HT1080 (cell line): Measurements from ENCODE around the gene SCNN1B. TPM values are rescaled to one million over a fixed set of nuclear protein-coding genes. Genes with fewer than 3 reads are reported as not detected.

Source experiments
- DNase-seq: peaks from one replicate; pipeline ENCODE4 v3.0.0-alpha.2; 2015; ENCODE audit warnings: low read depth
- total RNA-seq: library from RNA; depleted of rRNA; stranded (reverse); fragments of >200 nt; shearing (Covaris generic); gene quantifications from 2 replicates; pipeline ENCODE4 v1.2.3, GENCODE V29; 2014

The SCNN1B gene
- total RNA-seq, 1 experiment from 2014 or later: not detected

DNA sequence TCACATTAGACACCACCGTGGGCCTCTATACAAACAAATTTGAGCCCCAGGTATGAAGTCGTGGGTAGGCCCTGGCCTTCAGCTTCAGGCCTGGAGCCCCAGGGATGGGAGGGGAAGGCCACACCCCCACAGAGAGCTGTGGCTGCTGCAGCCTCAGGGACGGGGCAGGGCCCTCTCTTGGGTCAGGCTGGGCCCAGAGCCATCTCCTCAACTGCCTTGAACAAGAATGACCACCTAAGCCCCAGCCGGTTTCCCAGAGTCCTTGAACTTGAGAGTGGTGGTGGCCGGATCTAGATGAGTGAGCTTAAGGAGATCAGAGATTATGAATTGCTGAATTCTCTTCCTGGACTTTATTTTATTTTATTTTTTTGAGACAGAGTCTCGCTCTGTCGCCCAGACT, 18.6 kb downstream of the SCNN1B start:
- DNase-seq: no peak

DNA sequence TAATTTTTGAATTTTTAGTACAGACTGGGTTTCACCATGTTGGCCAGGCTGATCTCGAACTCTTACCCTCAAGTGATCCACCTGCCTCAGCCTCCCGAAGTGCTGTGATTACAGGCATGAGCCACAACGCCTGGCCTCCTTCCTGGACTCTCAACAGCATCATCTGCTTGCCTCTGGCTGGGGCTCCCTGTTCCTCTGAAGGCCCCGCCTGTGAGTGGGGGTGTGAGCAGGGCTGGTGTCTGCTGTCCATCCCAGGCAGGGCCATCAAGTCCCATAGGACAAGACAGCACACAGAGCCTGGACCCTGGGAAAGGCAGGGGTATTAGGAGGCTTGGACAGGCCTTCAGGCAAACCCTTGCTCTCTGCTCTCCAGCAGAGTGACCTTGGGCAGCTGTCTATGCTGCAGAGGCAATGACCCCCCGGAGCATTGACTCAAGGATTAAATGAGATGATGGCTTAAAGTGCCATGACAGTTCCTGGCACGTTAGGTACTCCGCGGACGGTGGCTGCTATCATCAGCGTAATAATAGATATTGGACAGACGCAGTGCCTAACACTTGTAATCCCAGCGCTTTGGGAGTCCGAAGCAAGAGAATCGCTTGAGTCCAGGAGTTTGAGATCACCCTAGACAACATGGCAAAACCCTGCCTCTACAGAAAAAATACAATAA, 19.2 kb downstream of the SCNN1B start:
- DNase-seq: no peak

DNA sequence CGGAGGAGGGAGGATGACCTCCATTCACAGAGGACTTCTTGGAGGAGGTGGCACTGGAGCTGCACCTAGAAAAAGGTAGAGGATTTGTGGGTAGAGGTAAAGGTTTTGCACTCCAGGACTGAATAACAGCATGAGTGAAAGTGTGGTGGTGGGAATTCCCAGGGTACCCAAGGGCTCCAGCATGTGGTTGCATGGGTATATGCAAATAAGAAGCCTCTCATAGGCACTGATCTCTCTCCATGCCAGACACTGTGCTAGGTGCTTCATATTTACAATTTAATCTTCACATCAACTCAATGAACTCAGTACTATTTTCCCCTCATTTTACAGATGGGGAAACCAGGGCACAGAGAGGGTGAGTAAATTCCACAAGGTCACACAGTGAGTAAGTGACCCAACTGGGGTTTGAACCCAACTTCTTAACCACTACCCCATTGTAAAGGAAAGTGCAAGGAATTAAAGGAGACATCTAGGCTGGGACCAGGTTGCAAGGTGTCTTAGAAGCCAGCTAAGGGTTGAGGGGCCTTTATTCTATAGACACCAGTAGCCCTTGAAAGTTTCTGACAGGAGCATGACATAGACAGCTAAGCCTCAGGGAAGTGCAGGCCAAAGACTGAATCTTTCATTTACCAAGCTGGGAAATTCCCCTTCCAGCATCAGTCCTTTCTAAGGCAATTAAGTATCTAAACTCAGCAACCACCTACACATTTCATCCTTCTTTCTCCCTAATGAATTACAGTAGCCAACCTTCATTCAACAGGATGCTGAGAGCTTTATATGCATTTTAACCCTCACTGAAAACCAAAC, 21.3 kb downstream of the SCNN1B start:
- no peak for DNase-seq

DNA sequence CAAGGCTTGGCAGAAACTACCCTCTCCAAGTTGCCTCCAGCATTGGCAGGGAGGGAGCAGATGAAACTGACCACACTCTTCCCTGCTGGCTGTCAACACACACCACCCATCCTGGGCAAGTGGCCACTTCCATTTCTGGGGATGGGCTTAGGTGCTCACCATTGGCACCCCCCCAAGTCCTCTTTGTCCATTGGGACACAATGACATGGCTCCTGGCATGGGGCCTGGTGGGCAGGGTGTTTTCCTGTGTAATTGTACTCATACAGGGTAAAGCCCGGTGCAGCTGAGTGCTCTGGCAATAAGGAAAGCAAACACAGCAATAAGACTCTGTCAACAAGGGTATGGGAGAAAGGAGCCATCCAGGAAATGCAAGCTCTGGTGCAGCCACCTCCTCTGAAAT, 22.6 kb downstream of the SCNN1B start:
- no peak for DNase-seq

DNA sequence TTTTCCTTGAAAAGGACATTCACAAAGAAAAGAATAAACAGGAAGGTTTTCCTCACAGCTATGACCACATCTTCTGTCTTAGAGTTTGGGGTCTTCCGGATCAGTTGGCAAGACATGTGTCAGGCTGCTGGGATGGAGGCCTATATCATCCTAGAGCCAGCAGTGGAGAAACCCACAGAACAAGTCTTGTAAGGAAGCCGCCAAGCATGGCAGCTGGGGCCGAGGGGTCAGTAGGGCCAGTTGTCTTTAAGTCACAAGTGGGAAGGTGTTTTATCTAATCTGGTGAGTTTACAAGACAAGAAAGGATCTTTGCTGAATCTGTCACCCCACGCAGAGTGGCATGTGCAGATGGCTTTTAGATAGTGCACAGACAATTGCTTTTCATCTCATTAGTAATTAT, 25.7 kb downstream of the SCNN1B start:
- DNase-seq: no peak

DNA sequence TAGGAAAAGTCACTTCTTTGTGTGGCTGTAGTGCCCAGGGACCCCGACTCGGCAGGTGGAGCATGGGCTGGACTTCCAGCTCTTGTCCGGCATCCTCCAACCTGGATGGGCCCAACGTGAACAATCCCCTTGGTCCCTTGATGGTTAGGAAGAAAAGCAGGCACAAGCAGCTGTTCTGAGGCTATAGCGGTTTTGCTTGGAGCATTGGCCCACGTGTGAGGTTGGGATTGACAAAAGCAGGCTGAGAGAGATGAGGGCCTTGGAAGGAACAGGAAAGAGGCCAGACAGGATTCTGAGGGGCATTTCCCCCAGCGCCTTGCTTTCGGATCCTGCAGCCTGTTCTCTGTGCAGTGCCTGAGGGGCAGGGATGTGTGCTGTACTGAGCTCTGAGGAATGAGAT, 28.1 kb downstream of the SCNN1B start:
- DNase-seq: no peak

DNA sequence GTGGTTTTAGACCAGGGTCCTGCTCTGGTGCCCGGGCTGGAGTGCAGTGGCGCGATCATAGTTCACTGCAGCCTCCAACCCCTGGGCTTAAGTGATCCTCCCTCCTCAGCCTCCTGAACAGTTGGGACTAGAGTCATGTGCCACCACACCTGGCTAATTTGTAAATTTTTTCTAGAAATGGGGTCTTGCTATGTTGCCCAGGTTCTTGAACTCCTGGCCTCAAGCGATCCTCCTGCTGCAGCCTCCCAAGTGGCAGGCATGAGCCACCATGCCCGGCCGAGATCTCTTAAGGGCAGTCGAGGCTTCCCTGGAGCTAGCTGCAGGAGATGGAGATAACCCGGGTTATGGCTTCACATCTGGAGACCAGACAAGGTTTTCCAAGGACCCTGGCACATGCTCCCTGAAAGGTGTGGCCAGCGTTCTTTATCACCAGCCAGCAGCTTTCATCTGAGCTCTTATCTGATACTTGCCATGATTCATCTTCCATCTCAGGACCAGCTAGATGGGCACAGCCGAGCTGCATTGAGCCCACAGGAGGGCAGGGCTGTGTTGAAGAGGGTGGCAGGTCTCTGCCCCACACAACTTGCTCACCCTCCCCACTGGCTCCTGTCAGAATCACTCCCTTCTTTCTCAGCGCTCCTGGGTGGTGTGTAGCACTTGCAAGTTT, 28.6 kb downstream of the SCNN1B start:
- no peak for DNase-seq

DNA sequence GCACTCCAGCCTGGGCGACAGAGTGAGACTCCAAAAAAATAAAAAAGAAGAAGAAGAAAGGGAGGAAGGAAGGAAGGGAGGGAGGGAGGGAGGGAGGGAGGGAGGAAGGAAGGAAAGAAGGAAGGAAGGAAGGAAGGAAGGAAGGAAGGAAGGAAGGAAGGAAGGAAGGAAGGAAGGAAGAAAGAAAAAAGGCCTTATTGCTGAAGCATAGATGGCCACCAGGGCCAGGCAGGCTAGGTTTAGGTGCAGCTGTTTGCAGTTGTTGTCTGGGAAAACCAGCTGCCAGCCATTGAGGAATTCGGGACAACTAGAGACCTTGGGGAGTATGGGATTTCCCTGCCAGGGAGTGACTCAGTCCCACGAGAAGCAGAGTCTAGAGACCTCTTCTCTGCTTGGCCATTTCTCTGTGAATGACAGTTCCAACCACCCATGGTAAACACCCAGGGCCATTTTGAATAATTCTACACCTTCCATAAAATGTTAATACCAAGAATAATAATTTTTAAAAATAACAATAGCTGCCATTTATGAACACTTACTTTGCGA, 31.0 kb downstream of the SCNN1B start:
- DNase-seq: no peak

DNA sequence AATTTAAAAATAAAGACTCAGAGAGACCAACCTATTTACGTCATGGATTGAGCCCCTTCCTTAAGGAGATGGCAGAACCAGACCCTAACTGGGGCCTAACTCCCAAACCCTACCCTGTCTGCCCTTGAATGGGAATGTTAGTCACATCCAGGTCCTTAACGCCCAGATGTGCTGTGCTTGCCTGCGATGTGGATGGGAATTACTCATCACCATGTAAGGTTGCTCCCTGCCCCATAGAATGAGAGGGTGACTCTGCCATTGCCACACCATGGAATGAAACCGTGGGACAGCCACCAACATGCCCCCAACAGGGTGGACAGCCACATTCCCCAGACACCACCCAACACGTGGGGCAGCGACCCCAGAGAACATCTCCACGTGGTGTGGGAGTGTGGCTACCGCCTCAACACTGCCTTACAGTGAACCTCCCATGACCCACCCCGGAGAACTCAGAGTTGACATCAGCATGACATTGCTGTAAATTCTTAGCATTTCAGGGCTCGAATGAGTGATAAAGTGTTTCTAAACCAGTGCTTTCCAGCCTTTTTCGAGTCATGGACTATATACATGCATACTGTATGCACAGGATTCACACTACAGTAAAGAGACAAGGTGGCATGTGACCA, 31.8 kb downstream of the SCNN1B start:
- DNase-seq: no peak

DNA sequence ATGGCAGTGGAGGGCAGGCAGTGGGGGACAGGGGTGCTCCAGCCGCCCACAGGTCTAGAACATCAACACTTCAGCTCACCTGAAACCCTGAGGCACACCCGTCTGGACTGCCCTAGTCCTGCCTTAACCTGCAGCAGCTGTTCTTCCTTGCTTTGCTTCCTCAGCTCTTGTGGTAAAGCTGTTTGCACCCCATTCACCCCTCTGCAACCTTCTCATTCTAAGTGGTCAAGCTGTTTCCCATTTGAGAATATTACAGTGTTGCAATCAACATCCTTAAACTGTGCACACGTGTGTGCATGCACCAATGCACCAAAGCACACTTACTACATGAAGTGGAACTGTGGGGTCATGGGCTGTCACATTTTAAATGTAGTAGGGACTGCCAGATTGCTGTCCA, 32.4 kb downstream of the SCNN1B start:
- DNase-seq: no peak

DNA sequence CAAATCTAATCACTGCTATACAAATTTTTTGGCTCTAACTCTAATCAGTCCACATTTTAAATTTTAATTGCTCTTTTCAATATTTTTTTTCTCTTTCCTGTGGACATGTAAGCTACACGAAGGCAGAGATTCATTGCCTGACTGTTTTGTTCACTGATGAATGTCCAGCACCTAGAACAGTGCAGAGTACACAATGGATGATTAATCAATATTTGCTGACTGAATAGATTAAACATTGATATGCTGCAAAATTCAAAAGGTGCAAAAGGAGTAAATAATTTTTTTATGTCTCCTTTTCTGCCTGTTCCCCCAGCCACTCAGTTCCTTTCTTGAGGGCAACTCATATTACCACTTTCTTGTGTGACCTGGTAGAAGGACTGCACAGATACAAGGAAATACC, 32.8 kb downstream of the SCNN1B start:
- DNase-seq: no peak

DNA sequence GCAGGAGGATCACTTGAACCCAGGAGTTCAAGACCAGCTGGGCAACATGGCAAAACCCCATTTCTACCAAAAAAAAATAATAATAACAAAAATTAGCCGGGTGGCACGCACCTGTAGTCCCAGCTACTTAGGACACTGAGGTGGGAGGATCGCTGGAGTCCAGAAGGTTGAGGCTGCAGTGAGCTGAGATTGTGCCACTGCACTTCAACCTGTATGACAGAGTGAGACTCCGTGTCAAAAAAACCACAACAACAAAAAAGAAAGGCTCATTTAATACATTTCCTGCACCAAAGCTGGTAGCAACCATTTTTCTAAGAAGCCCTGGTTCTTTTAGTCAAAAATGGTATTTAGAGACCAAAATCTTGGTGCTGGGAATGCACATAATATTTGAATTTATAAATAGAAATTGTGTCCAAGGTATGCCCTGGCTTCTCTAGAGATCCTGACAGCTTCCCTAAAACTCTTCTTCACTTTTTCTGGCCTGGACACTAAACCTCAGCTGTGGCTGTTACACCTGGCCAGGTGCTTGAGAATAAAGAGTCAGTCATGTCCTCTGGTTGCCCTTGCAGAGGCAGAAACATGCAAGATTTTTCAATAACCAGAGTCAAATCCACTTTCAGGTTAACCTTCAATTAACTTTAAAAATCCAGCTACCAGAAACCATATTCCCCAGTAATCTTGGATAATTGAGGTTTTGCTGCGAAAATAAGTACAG, 35.9 kb downstream of the SCNN1B start:
- no peak for DNase-seq

DNA sequence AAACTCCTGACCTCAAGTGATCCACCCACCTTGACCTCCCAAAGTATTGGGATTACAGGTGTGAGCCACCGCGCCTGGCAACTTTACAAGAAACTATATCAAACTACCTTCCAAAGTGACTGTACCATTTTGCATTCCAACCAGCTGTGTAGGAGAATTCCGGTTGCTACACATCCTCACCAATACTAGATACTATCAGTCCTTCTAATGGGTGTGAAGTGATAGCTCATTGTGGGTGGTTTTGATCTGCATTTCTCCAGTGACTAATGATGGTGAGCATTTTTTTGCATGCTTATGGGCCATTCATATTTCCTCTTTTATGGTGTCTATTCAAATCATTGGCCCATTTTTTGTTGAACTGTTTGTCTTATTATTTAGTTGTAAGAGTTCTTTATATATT, 37.7 kb downstream of the SCNN1B start:
- DNase-seq: no peak

DNA sequence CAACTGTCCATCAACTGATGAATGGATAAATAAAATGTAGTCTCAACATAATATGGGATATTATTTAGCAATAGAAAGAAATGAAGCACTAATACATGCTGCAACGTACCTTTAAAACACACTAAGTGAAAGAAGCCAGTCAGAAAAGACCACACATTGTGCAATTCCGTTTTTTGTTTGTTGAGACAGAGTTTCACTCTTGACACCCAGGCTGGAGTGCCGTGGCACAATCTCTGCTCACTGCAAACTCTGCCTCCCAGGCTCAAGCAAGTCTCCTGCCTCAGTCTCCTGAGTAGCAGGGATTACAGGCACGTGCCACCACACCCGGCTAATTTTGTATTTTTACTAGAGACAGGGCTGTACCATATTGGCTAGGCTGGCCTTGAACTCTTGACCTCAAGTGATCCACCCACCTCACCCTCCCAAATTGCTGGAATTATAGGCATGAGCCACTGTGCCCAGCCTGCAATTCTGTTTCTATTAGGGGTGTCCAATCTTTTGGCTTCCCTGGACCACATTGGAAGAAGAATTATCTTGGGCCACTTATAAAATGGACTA, 40.1 kb downstream of the SCNN1B start:
- DNase-seq: no peak

DNA sequence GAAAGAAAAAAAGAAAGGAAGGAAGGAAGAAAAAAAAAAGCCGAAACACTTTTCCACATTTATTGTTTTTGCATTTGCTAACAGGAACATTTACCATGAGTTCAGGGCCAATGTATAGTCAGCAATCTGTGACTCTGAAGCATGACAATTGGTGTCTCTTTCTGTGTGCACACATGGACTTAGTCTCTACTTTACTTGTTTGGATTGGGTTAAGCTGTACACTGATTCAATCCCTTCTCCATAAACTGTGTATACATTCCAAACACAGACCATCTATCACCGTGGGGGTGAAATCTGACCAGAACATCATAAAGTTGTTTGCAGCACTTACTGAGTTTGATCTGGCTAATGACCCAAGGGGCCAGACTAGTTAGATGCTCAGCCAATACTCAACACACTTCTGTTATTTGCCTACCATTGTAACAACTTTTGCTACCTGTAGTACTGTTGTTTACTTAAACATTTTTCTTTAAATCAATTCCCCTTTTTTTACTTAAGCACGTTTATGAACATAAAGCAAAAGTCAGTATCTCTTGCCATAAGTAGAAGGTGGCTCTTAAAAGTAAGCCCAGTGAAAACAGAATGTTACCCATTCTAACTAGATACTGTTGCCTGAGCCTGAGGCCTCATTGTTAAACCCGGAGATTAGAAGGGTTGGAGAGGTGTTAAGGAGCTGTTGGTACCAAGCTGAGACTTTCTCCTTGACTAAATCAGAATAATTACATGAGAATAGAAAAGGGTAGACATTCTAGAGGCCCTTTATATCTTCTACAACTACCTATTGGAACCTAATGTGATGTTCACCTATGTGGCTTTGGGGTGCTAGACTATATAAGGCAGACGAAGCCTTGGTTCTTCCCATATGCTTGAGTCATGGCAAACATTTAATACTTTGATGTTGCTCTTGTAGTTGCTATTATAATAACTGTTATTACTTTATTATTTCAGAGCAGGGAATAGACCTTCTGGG, 41.8 kb downstream of the SCNN1B start:
- no peak for DNase-seq

DNA sequence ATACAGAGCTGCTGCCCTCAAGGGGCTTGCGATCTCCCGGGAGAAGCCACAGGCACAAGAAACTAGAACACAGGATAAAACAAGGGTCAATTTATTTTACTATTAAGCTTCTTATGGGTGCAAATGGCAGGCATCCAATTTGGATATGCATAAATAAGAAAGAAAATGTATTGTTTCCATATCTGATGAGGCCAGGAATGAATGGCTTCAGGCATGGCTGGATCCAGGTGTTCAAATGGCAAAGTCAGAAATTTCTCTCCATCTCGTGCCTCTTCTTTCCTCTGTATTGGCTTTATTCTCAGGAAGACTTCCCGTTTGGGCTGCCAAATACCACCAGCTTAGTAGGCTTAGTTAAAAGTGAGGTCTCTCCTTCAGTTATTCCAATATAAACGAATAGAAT, 43.1 kb downstream of the SCNN1B start:
- no peak for DNase-seq

DNA sequence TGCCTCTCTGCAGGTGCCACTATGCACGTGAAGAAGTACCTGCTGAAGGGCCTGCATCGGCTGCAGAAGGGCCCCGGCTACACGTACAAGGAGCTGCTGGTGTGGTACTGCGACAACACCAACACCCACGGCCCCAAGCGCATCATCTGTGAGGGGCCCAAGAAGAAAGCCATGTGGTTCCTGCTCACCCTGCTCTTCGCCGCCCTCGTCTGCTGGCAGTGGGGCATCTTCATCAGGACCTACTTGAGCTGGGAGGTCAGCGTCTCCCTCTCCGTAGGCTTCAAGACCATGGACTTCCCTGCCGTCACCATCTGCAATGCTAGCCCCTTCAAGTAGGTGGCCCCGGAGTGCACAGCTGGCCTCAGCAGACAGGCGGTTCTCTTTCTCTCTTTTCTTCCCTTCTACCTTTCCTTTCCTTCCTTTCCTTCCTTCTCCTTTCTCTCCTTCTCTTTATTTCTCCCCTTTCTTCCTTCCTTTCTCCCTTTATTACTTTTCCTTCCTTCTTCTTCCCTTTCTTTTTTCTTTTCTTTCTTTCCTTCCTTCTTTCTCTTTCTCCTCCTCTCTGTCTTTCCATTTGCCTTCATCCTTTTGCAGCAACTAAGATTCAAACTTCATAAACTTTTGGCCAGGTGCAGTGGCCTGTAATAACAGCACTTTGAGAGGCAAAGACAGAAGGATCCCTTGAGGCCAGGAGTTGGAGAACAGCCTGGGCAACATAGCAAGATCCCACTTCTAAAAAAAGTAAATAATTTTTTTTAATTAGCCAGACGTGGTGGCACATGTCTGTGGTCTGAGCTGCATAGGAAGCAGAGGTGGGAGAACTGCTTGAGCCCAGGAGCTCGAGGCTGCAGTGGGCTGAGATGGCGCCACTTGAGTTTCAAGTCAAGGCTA, 46.7 kb downstream of the SCNN1B start:
- no peak for DNase-seq

DNA sequence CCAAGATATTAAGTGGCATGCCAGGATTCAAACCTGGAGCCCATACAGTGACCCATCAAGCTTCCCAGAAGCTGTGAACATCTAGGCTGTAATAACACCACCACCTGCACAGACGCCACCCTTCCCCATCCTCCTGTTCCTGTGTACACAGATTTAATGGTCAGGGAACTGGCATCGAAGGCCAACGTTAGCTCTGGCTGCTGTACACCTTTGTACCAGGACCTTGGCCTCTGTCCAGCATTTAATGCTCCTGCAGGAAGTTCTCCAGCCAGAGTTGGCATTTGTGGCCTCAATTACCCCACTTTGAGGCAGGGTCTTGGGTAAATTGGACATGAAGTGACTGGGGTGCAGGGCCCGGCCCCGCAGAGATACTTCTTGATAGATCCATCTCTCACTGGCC, 49.3 kb downstream of the SCNN1B start:
- DNase-seq: no peak

DNA sequence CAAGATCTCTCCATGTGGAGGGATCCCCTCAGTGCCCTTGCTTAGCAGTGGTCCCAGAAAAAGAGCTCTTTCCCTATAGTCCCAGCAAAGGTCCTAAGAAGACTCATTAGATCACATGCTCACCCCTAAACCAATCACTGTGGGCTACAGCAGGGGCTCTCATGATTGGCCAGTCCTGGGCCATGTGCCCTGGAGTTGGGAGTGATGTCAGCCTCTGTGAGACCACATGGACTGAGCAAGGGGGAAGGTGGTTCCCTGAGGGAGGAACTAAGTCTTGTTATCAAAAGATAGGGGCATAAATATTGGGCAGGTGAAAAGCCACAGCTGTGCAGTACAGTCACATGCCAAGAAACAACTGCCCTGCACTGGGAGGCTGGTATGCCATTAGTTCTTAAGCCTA, 51.3 kb downstream of the SCNN1B start:
- no peak for DNase-seq
